Measurements from ENCODE around the gene RPL32. TPM values are rescaled to one million over a fixed set of nuclear protein-coding genes. Genes with fewer than 3 reads are reported as not detected.
A peak's percentile ranks its signal among the peaks of the same experiment; 100 is the strongest.

RPL32 gene
- total and polyA plus RNA-seq, 2 of the 4 experiments (the other 2 are of a cell fraction) = 566 to 1,856 TPM

DNA sequence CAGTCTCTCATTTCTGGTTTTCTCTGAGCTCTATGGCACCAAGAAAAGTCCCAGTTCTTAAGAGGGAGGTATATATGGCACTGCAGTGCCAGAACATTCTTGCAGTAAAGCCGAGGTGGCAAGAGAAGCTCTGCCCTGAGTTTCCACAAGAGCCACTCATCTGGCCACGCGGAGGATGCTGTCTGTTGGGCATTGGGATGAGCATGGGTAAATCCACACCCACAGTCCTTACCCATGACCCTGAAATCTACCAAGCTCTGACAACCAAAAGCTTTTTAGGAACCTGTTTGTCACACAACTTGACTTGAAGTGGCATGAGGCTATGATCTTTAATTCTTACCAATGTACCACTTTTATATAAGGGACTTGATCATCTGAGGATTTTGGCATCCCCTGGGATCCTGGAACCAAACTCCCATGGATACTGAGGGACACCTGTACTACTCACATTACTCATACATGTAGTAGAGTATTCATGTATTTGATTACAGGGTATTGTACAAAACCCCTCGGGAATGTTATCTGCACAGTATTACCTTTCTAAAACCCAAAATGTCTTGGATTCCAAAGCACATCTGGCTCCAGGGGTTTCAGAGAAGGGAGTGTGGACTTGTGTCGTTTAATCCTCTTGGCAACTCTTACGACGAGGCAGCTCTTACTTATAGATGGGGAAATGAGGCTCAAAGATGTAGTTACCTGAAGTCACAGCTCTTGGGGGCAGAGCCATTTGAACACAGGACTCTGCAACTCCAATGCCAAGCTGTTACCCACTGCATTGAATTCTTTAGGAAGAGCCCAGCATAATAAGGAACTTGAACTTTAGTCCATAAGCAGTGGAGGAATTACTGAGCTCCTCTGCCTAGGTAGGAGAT lies 8.8 kb downstream of the RPL32 start:
- Histone ChIP-seq H3K36me3 (ENCODE audit: control insufficient read depth, insufficient read depth, low read length) (peaks cover 59% of the 10 kb centered on the region), H2BK15ac (ENCODE audit: low read depth, low read length) (no peak overlapping the region), H3K4me1 (ENCODE audit: control insufficient read depth, insufficient read depth, low read length) (no peaks in the 10 kb centered on the region), H2AK5ac (ENCODE audit: low read depth, low read length) (no peak overlapping the region), H3K4me3 (ENCODE audit: insufficient read depth, low read depth, low read length) (no peak overlapping the region), H3K9me3 (ENCODE audit: control insufficient read depth, insufficient read depth, low read length) (no peaks in the 10 kb centered on the region), H3K27me3 (ENCODE audit: control insufficient read depth, insufficient read depth, low read length) (no peaks in the 10 kb centered on the region), H3K79me1 (ENCODE audit: low read depth in 1 of 2, low read length in 2 of 2) (peaks cover 16 to 27% of the 10 kb centered on the region in 2 experiments), H3K4me2 (ENCODE audit: low read depth, low read length) (no peak overlapping the region), H2AFZ (replicated peaks; ENCODE audit: low read length, poor library complexity) (no peak overlapping the region), H4K20me1 (ENCODE audit: insufficient read depth, low read length) (peaks cover 47% of the 10 kb centered on the region), H2BK5ac (ENCODE audit: low read depth, low read length, poor library complexity, severe bottlenecking) (no peak overlapping the region), H4K5ac (ENCODE audit: low read depth, low read length) (no peak overlapping the region), H2AK9ac (replicated peaks; ENCODE audit: low read depth, low read length, poor library complexity) (no peak overlapping the region), H4K8ac (ENCODE audit: low read depth in 2 of 2, low read length in 2 of 2) (no peak overlapping the region), H2BK20ac (ENCODE audit: low read depth, low read length) (no peak overlapping the region), H3K14ac (replicated peaks; ENCODE audit: low read depth, low read length) (no peak overlapping the region), H2BK120ac (ENCODE audit: low read depth, low read length) (no peak overlapping the region), H3K18ac (ENCODE audit: low read depth, low read length) (no peak overlapping the region), H3K9me1 (ENCODE audit: insufficient read depth, low read length) (peaks cover 6% of the 10 kb centered on the region), H3K23ac (ENCODE audit: low read depth, low read length) (no peak overlapping the region), H3K4ac (ENCODE audit: low read depth, low read length) (no peak overlapping the region), H3K27ac (ENCODE audit: insufficient read depth, low read length) (no peak overlapping the region), H3K56ac (ENCODE audit: extremely low read depth, insufficient read depth, low read length) (no peak overlapping the region), H3K9ac (ENCODE audit: low read depth, low read length) (no peak overlapping the region), H4K91ac (ENCODE audit: insufficient read depth, low read depth, low read length) (no peak overlapping the region)
- BruUV-seq (replicated peaks) = no TSS peak
- POLR2A ChIA-PET (ENCODE audit: unreplicated experiment) = interaction anchor here (1.0 kb wide), 1 partner anchor 9 kb away, joined by 3 read pairs; no protein-coding TSS in a partner anchor
- dilution Hi-C loops (cut with HindIII; ENCODE audit: low sequenced_read_pairs, unreplicated experiment) (no loop called here), in situ Hi-C loops (cut with MboI; ENCODE audit: low sequenced_read_pairs) (no loop called here), intact Hi-C loops (cut with micrococcal nuclease) (no loop called here)
- TF ChIP-seq, protein P1, sequence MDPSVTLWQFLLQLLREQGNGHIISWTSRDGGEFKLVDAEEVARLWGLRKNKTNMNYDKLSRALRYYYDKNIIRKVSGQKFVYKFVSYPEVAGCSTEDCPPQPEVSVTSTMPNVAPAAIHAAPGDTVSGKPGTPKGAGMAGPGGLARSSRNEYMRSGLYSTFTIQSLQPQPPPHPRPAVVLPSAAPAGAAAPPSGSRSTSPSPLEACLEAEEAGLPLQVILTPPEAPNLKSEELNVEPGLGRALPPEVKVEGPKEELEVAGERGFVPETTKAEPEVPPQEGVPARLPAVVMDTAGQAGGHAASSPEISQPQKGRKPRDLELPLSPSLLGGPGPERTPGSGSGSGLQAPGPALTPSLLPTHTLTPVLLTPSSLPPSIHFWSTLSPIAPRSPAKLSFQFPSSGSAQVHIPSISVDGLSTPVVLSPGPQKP (IDR thresholded peaks at IDR 0.05; ENCODE audit: borderline replicate concordance, low read depth, low read length) = no peak
- TF ChIP-seq POLR2A (IDR thresholded peaks at IDR 0.05; ENCODE audit: low read depth, low read length) = peak; percentile 3; the same call in 1 of the 2 replicates
- CTCF ChIA-PET = interaction anchor here (0.6 to 2.3 kb wide), 3 partner anchors 9 to 66 kb away, joined by 3 to 8 read pairs (median 3); partner anchors contain the start of gene RPL32
- no peak for ATAC-seq (ENCODE audit: low read depth)
- DNase-seq = no peak
- 82% methylated on average over 2 of the region's 7 CpGs; no CpG with 5 or more reads in 1 of the 2 experiments for whole genome bisulfite sequencing, 2 experiments (ENCODE audit: extremely low coverage in 2 of 2, insufficient read length in 1 of 2)
